HUES6 (cell line): ENCODE measurements around the gene CNTN4.

Experiments used
- H3K27ac ChIP-seq: 2 replicates; pipeline ENCODE4 v1.7.0; 2013; ENCODE audit warnings: low read depth, mild to moderate bottlenecking, low read length, inconsistent platforms
- H3K27me3 ChIP-seq: 2 replicates; pipeline ENCODE4 v1.6.1; 2013; ENCODE audit warnings: low read length; ENCODE audit not compliant: control insufficient read depth, insufficient read depth
- H3K36me3 ChIP-seq: 2 replicates; pipeline ENCODE4 v1.6.1; 2013; ENCODE audit warnings: low read length; ENCODE audit not compliant: control insufficient read depth, insufficient read depth
- H3K4me1 ChIP-seq: 2 replicates; pipeline ENCODE4 v1.6.1; 2013; ENCODE audit warnings: low read length; ENCODE audit not compliant: control insufficient read depth, insufficient read depth
- H3K4me3 ChIP-seq: 2 replicates; pipeline ENCODE4 v1.5.1; 2013; ENCODE audit warnings: low read depth, low read length
- H3K9ac ChIP-seq: one replicate; pipeline ENCODE4 v1.6.1; 2013; ENCODE audit warnings: mild to moderate bottlenecking, low read length
- H3K9me3 ChIP-seq: 2 replicates; pipeline ENCODE4 v1.6.1; 2013; ENCODE audit warnings: low read depth, low read length; ENCODE audit not compliant: control insufficient read depth, insufficient read depth

CNTN4 gene

GRCh38 chr3:2957115-2957514 lies 858.4 kb downstream of the CNTN4 start:
- Histone ChIP-seq H3K27me3 (no peaks in the 10 kb centered on the region), H3K9me3 (no peaks in the 10 kb centered on the region; the same call in 1 of the 2 replicates), H3K4me1 (peaks cover 13% of the 10 kb centered on the region), H3K27ac (no peak overlapping the region), H3K36me3 (no peaks in the 10 kb centered on the region), H3K9ac (no peak overlapping the region), H3K4me3 (no peak overlapping the region)

DNA sequence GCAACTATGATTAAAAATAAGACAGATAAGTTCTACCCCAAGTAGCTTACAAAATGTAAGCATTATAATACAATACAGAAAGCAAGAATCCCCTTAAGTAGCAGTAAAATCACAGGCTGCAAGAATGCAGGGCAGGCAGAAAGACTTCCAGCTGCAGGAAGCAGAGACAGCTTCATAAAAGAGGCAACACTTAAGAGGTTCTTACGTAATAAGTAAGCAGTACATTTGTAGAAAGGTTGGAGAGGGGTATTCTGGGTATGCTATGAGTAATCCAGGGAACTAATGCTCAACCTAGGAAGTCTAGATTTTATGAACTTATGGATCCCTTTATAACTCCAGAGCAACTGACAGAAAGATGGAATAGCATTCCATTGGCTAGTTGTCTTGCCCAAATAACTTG lies 859.9 kb downstream of the CNTN4 start:
- Histone ChIP-seq H3K36me3 (no peaks in the 10 kb centered on the region), H3K27ac (no peak overlapping the region), H3K9ac (no peak overlapping the region), H3K4me3 (no peak overlapping the region), H3K4me1 (peaks cover 26% of the 10 kb centered on the region), H3K27me3 (no peaks in the 10 kb centered on the region), H3K9me3 (no peaks in the 10 kb centered on the region; the same call in 1 of the 2 replicates)

DNA sequence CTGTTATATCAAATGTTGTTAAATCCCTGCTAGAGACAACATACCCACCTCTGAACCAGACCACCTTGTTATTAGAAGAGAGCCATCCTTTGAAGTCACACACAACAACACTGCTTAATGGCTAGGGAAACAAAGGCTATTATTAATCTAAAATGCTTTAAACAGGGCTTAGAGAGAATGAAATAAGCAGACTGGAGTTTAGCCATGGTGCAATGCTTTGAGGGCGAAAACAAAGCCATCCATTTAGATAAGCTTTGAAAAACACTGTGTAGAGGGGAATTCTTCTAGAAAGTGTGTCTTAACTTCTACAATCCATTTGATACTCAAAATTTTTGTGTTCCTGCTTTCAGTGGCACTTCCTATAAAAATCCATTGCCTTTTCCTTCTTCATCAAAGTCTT lies 862.9 kb downstream of the CNTN4 start:
- H3K36me3 ChIP-seq, result no peaks in the 10 kb centered on the region

DNA sequence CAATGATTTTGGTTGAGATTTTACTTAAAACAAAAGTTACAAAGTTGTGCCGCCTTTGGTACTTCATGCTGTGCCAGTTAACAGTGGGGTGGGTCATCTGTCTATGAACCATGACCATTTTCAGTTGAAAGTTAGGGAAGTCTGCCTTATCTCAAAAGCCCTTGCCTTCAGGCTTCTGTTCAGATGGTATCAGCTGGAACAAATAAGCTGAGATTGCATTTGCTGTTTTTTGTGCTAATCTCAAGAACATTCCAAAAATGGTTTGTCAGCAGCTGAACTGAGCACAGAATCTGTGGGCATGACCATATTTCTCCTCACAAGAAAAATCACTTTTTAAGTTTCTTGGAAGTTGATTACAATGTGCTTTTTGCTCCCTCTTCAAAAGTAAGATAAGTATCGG lies 869.2 kb downstream of the CNTN4 start:
- H3K27ac ChIP-seq, result no peak overlapping the region
- no peaks in the 10 kb centered on the region for H3K27me3 ChIP-seq
- H3K9me3 ChIP-seq, result no peaks in the 10 kb centered on the region
- peaks cover 5% of the 10 kb centered on the region for H3K4me1 ChIP-seq
- no peaks in the 10 kb centered on the region for H3K36me3 ChIP-seq
- H3K9ac ChIP-seq, result no peak overlapping the region
- H3K4me3 ChIP-seq, result no peak overlapping the region

More for the DNA sequence above, 862.9 kb downstream of the CNTN4 start:
- H3K27me3 ChIP-seq, result no peaks in the 10 kb centered on the region
- no peak overlapping the region for H3K9ac ChIP-seq
- no peaks in the 10 kb centered on the region; the same call in 1 of the 2 replicates for H3K9me3 ChIP-seq
- H3K27ac ChIP-seq, result no peak overlapping the region
- H3K4me3 ChIP-seq, result no peak overlapping the region
- peaks cover 26% of the 10 kb centered on the region for H3K4me1 ChIP-seq

DNA sequence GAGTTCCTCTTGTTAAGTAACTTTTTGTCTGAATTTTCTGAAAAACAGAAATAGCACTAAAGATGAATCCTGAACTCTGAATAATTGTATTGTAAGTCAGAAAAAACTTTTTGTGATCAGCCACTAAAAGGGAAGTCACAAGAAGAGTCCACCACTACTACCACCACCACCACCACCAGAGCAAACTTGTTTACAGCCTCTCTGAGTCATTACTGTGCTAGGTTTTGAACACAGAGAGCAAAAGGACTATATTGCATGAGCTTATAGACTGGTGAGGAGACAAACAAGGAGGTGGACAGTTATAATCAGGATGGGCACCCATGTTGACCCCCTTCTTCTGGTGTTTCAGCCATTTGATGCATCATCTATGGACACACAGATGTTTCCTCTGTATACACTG lies 869.8 kb downstream of the CNTN4 start:
- Histone ChIP-seq H3K4me3 (no peak overlapping the region), H3K36me3 (no peaks in the 10 kb centered on the region), H3K27ac (no peak overlapping the region), H3K27me3 (no peaks in the 10 kb centered on the region), H3K9ac (no peak overlapping the region), H3K9me3 (no peaks in the 10 kb centered on the region), H3K4me1 (no peaks in the 10 kb centered on the region)

GRCh38 chr3:2976212-2976611 lies 877.5 kb downstream of the CNTN4 start:
- no peak overlapping the region for H3K9ac ChIP-seq
- no peaks in the 10 kb centered on the region for H3K27me3 ChIP-seq
- H3K9me3 ChIP-seq, result no peaks in the 10 kb centered on the region
- H3K27ac ChIP-seq, result no peak overlapping the region
- no peak overlapping the region for H3K4me3 ChIP-seq
- peaks cover 29% of the 10 kb centered on the region for H3K4me1 ChIP-seq
- H3K36me3 ChIP-seq, result no peaks in the 10 kb centered on the region

DNA sequence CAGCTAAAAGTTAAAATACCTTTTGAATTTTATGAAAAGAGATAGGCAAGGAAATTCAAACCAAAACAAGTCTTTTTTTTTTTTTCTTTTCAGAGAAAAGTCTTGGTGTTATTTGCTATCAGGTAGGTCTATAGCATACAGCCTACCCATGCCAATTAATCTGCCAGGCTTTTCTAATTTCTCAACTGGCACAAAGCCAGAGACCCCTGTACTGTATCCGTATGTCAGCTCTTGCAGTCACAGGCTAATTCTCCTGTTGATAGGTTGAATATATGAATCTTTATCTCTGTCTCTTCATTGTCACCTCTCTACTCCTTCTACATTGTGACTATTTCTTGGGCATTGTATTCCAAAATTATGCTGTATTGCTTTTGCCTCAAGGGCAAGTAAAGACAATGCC lies 878.1 kb downstream of the CNTN4 start:
- Histone ChIP-seq H3K9ac (no peak overlapping the region), H3K27ac (no peak overlapping the region), H3K4me1 (peaks cover 29% of the 10 kb centered on the region), H3K36me3 (no peaks in the 10 kb centered on the region), H3K9me3 (no peaks in the 10 kb centered on the region), H3K27me3 (no peaks in the 10 kb centered on the region), H3K4me3 (no peak overlapping the region)

- Histone ChIP-seq H3K4me3 (no peak overlapping the region; the same call in 1 of the 2 replicates), H3K9ac (no peak overlapping the region), H3K27me3 (no peaks in the 10 kb centered on the region)
These were observed 880.5 kb downstream of the CNTN4 start for GRCh38 chr3:2978977-2979732.

GRCh38 chr3:2984005-2984830 lies 885.6 kb downstream of the CNTN4 start:
- Histone ChIP-seq H3K36me3 (no peaks in the 10 kb centered on the region), H3K9me3 (no peaks in the 10 kb centered on the region), H3K9ac (no peak overlapping the region), H3K27ac (no peak overlapping the region), H3K27me3 (no peaks in the 10 kb centered on the region), H3K4me1 (peaks cover 13% of the 10 kb centered on the region), H3K4me3 (no peak overlapping the region)

More at GRCh38 chr3:2978977-2979732, 880.5 kb downstream of the CNTN4 start:
- Histone ChIP-seq H3K4me1 (peaks cover 29% of the 10 kb centered on the region), H3K9me3 (no peaks in the 10 kb centered on the region), H3K27ac (no peak overlapping the region), H3K36me3 (no peaks in the 10 kb centered on the region)

DNA sequence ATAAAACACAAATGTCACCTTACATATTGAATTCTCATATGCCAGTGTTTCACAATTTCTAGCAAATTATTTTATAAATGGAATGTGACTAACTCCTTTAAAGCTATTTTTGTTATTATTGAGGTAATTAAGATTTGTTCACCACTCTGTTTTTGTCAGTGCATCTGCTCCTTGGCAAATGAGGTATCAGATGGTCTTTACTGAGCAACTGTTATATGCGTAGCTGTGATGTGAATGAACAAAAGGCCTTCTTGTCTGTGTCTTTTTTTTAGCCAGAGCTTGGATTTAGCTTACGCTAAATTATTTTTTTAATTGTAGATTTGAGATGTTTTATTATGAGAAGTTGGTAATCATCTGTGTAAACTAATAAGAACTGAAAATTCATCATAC lies 886.2 kb downstream of the CNTN4 start:
- no peaks in the 10 kb centered on the region for H3K9me3 ChIP-seq
- H3K4me1 ChIP-seq, result peaks cover 7% of the 10 kb centered on the region
- H3K27me3 ChIP-seq, result no peaks in the 10 kb centered on the region
- no peaks in the 10 kb centered on the region for H3K36me3 ChIP-seq
- H3K27ac ChIP-seq, result no peak overlapping the region
- H3K4me3 ChIP-seq, result no peak overlapping the region
- H3K9ac ChIP-seq, result no peak overlapping the region

GRCh38 chr3:2985479-2985878 lies 886.8 kb downstream of the CNTN4 start:
- Histone ChIP-seq H3K27me3 (no peaks in the 10 kb centered on the region), H3K27ac (no peak overlapping the region), H3K36me3 (no peaks in the 10 kb centered on the region), H3K9ac (no peak overlapping the region), H3K4me3 (no peak overlapping the region), H3K9me3 (no peaks in the 10 kb centered on the region), H3K4me1 (0 out of 2 replicates have a peak, but pooled peaks cover under 1% of the 10 kb centered on the region)
